PFSK-1 (cell line): ENCODE measurements around the gene RAB38.

ENCODE experiments used
- FOXP2 ChIP-seq: optimal IDR thresholded peaks from 2 replicates; pipeline ENCODE3; 2011; ENCODE audit warnings: borderline replicate concordance, control low read depth, inconsistent platforms; ENCODE audit not compliant: insufficient read depth; ENCODE audit errors: extremely low read length, extremely low read depth
- POLR2AphosphoS5 ChIP-seq: IDR thresholded peaks from 2 replicates; pipeline ENCODE4 v1.6.1; 2012; ENCODE audit warnings: low read depth, mild to moderate bottlenecking, control low read depth, low read length, moderate library complexity
- REST ChIP-seq, 2 experiments: IDR thresholded peaks; 2 replicates each; pipeline versions ENCODE4 v1.6.1 to v1.8.0; 2011 to 2012; ENCODE audit warnings: low read depth in 2 of 2, low read length in 2 of 2, control low read depth in 1 of 2, inconsistent platforms in 1 of 2, mild to moderate bottlenecking in 1 of 2, moderate library complexity in 1 of 2; ENCODE audit not compliant: insufficient read depth in 1 of 2
- SIN3A ChIP-seq: IDR thresholded peaks from 2 replicates; pipeline ENCODE4 v1.6.1; 2012; ENCODE audit warnings: mild to moderate bottlenecking, low read length, moderate library complexity, borderline replicate concordance; ENCODE audit not compliant: insufficient read depth
- TAF1 ChIP-seq: IDR thresholded peaks from 2 replicates; pipeline ENCODE4 v1.6.1; 2012; ENCODE audit warnings: low read length, control low read depth, borderline replicate concordance; ENCODE audit not compliant: insufficient read depth

Gene RAB38

GRCh38 chr11:88194990-88195389 lies 19.7 kb upstream of the RAB38 start:
- TF ChIP-seq POLR2AphosphoS5 = no peak
- TF ChIP-seq TAF1 = no peak
- TF ChIP-seq FOXP2 = no peak
- TF ChIP-seq REST (IDR thresholded peaks at IDR 0.05; ENCODE audit: insufficient read depth in 1 of 2, low read depth in 2 of 2, low read length in 2 of 2) = no peak
- no peak for TF ChIP-seq SIN3A

DNA sequence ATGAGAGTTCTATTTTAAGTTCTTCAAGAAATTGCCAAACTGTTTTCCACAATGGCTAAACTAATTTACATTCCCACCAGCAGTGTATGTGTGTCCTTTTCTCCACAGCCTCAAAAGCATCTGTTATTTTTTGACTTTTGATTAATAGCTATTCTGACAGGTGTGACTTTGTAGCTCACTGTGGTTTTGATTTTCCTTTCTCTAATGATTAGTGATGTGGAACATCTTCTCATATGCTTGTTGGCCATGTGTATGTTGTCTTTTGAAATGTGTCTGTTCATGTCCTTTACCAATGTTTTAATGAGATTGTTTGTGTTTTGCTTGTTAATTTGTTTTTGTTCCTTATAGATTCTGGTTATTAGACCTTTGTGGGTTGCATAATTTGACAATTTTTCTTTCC lies 18.0 kb upstream of the RAB38 start:
- TF ChIP-seq SIN3A = no peak
- TF ChIP-seq FOXP2 = no peak
- no peak for TF ChIP-seq POLR2AphosphoS5
- no peak for TF ChIP-seq TAF1
- no peak for TF ChIP-seq REST (IDR thresholded peaks at IDR 0.05; ENCODE audit: insufficient read depth in 1 of 2, low read depth in 2 of 2, low read length in 2 of 2)

- TF ChIP-seq SIN3A (no peak), FOXP2 (no peak), REST (IDR thresholded peaks at IDR 0.05; ENCODE audit: insufficient read depth in 1 of 2, low read depth in 2 of 2, low read length in 2 of 2) (no peak), TAF1 (no peak), POLR2AphosphoS5 (no peak)
These were observed 13.7 kb upstream of the RAB38 start for GRCh38 chr11:88188932-88189253.

GRCh38 chr11:88188251-88188931 lies 13.1 kb upstream of the RAB38 start:
- no peak for TF ChIP-seq SIN3A
- no peak for TF ChIP-seq FOXP2
- no peak for TF ChIP-seq REST (IDR thresholded peaks at IDR 0.05; ENCODE audit: insufficient read depth in 1 of 2, low read depth in 2 of 2, low read length in 2 of 2)
- TF ChIP-seq TAF1 = no peak
- no peak for TF ChIP-seq POLR2AphosphoS5
